HepG2 (cell line): Measurements from ENCODE around the gene NHERF2. TPM values are rescaled to one million over a fixed set of nuclear protein-coding genes. Genes with fewer than 3 reads are reported as not detected.

ENCODE experiments used
- DMTF1 ChIP-seq: sonication (generic); formaldehyde crosslinking; IDR thresholded peaks from 2 replicates; pipeline ENCODE4 v1.4.0; 2020; ENCODE audit warnings: mild to moderate bottlenecking, missing genetic modification reagents
- FOSL2 ChIP-seq: sonication (generic); formaldehyde crosslinking; IDR thresholded peaks from 2 replicates; pipeline ENCODE4 v1.4.0; 2020; ENCODE audit warnings: missing genetic modification reagents
- MAZ ChIP-seq, 2 experiments: sonication (generic) in 1 of 2; formaldehyde crosslinking in 1 of 2; IDR thresholded peaks; 2 replicates each; pipeline versions ENCODE4 v1.5.0 to v1.6.1; 2012 to 2020; ENCODE audit warnings: low read depth in 2 of 2, mild to moderate bottlenecking in 2 of 2, borderline replicate concordance in 1 of 2, improper control_type of control experiment in 1 of 2, low read length in 1 of 2, missing genetic modification reagents in 1 of 2, moderate library complexity in 1 of 2
- MBD4 ChIP-seq: IDR thresholded peaks from 2 replicates; pipeline ENCODE4 v1.6.1; 2012; ENCODE audit warnings: low read length, inconsistent platforms, borderline replicate concordance
- NRL ChIP-seq: sonication (generic); formaldehyde crosslinking; IDR thresholded peaks from 2 replicates; pipeline ENCODE4 v1.5.0; 2020; ENCODE audit warnings: missing genetic modification reagents, mild to moderate bottlenecking, moderate library complexity, borderline replicate concordance
- RAD21 ChIP-seq: fragments of 450-650 bp; formaldehyde crosslinking; IDR thresholded peaks from 2 replicates; pipeline ENCODE4 v1.5.0; 2020; ENCODE audit warnings: mild to moderate bottlenecking
- THYN1 ChIP-seq: sonication (generic); formaldehyde crosslinking; IDR thresholded peaks from 2 replicates; pipeline ENCODE4 v1.8.1; 2023; ENCODE audit warnings: low read depth, mild to moderate bottlenecking, moderate library complexity, missing genetic modification reagents, borderline replicate concordance
- USF2 ChIP-seq, 2 experiments: sonication (generic) in 1 of 2; formaldehyde crosslinking in 1 of 2; IDR thresholded peaks; 2 replicates each; pipeline versions ENCODE4 v1.5.1 to v1.6.1; 2011 to 2020; ENCODE audit warnings: borderline replicate concordance in 1 of 2, low read depth in 1 of 2, low read length in 1 of 2, mild to moderate bottlenecking in 1 of 2, missing genetic modification reagents in 1 of 2, moderate library complexity in 1 of 2
- YEATS2 ChIP-seq: sonication (generic); formaldehyde crosslinking; IDR thresholded peaks from 2 replicates; pipeline ENCODE4 v1.4.0; 2020; ENCODE audit warnings: missing genetic modification reagents, borderline replicate concordance
- ZNF10 ChIP-seq: sonication (generic); formaldehyde crosslinking; IDR thresholded peaks from 2 replicates; pipeline ENCODE4 v1.4.0; 2020; ENCODE audit warnings: mild to moderate bottlenecking, low read depth, missing genetic modification reagents, borderline replicate concordance
- ZNF224 ChIP-seq: sonication (generic); formaldehyde crosslinking; IDR thresholded peaks from 2 replicates; pipeline ENCODE4 v1.5.0; 2020; ENCODE audit warnings: mild to moderate bottlenecking, missing genetic modification reagents
- ZNF550 ChIP-seq: sonication (generic); formaldehyde crosslinking; IDR thresholded peaks from 2 replicates; pipeline ENCODE4 v1.4.0; 2020; ENCODE audit warnings: mild to moderate bottlenecking, missing genetic modification reagents, borderline replicate concordance
- ZNF691 ChIP-seq: sonication (generic); formaldehyde crosslinking; IDR thresholded peaks from 2 replicates; pipeline ENCODE4 v1.4.0; 2020; ENCODE audit warnings: missing genetic modification reagents, low read depth, mild to moderate bottlenecking, borderline replicate concordance
- polyA plus RNA-seq, 8 experiments: library from polyadenylated mRNA; depleted of rRNA in 3 of 8; stranded (reverse) in 7 of 8; unstranded in 1 of 8; fragments of >200 nt; fragmentation: Illumina TruSeq in 4 of 8; extraction: Trizol in 4 of 8; gene quantifications; 2 replicates each; pipeline versions ENCODE4 v1.2.1 to v1.2.3, GENCODE V29; 2011 to 2016; ENCODE audit warnings: low read depth in 4 of 8, missing spikeins in 1 of 8, mixed read lengths in 1 of 8; ENCODE audit not compliant: insufficient read depth in 1 of 8
- total RNA-seq, 5 experiments: library from RNA; depleted of rRNA; stranded (reverse); fragments of >200 nt; fragmentation: Illumina TruSeq; extraction: Trizol; gene quantifications; 2 replicates each; pipeline ENCODE4 v1.2.3, GENCODE V29; 2016; ENCODE audit warnings: low read depth in 1 of 5

Gene NHERF2
- total and polyA plus RNA-seq, 2 of the 13 experiments (the other 11 are each of a cell fraction or from before 2014, with no cell fraction given) = 23.7 to 39.3 TPM

- peak; percentile 97 for TF ChIP-seq USF2 (IDR thresholded peaks at IDR 0.05; ENCODE audit: low read depth, low read length)
- TF ChIP-seq USF2 (CRISPR knock-in tag; IDR thresholded peaks at IDR 0.05; ENCODE audit: borderline replicate concordance) = peak; percentile 98; the same call in 1 of the 2 replicates
- TF ChIP-seq ZNF10 = no peak
- TF ChIP-seq ZNF550 (CRISPR knock-in tag) = no peak; the same call in 1 of the 2 replicates
- peak; percentile 92; the same call in 1 of the 2 replicates for TF ChIP-seq ZNF224 (CRISPR knock-in tag)
- TF ChIP-seq NRL = no peak; the same call in 1 of the 2 replicates
- TF ChIP-seq FOSL2 (CRISPR knock-in tag) = peak; percentile 43; the same call in 1 of the 2 replicates
- no peak for TF ChIP-seq DMTF1 (CRISPR knock-in tag)
- peak; percentile 81; the same call in 1 of the 2 replicates for TF ChIP-seq YEATS2 (CRISPR knock-in tag)
- peak; percentile 80 for TF ChIP-seq ZNF691 (CRISPR knock-in tag)
- TF ChIP-seq MBD4 = no peak
- no peak for TF ChIP-seq MAZ (IDR thresholded peaks at IDR 0.05; ENCODE audit: borderline replicate concordance, low read depth, low read length)
- peak; percentile 67; the same call in 1 of the 2 replicates for TF ChIP-seq MAZ (CRISPR knock-in tag; IDR thresholded peaks at IDR 0.05; ENCODE audit: low read depth)
- no peak for TF ChIP-seq THYN1 (CRISPR knock-in tag)
- TF ChIP-seq RAD21 (CRISPR knock-in tag) = peak; percentile 53
Observed at GRCh38 chr16:2047330-2048115, 20.8 kb downstream of the NHERF2 start, which contains the start of the genes NTHL1 and TSC2 (continued).
